HFF-Myc (cell line): ENCODE measurements around the gene COA1.

Experiments
- DNase-seq: peaks from one replicate; pipeline ENCODE4 v3.0.0-alpha.2; 2011; ENCODE audit warnings: low read depth; ENCODE audit errors: extremely low read depth
- H3K4me3 ChIP-seq: replicated peaks from 2 replicates; pipeline ENCODE4 v1.5.1; 2011; ENCODE audit warnings: low read depth, mild to moderate bottlenecking, control low read depth, low read length
- CTCF ChIP-seq: IDR thresholded peaks from 2 replicates; pipeline ENCODE4 v1.5.1; 2012; ENCODE audit warnings: mild to moderate bottlenecking, low read depth, low read length, control low read depth; ENCODE audit errors: missing control alignments

Gene COA1

GRCh38 chr7:43619213-43620012 is 109.9 kb downstream of the COA1 start:
- DNase-seq = no peak
- TF ChIP-seq CTCF = no peak
- H3K4me3 ChIP-seq = no peak overlapping the region

GRCh38 chr7:43618073-43618472 is 111.2 kb downstream of the COA1 start:
- H3K4me3 ChIP-seq = no peak overlapping the region
- TF ChIP-seq CTCF = no peak
- DNase-seq = no peak

GRCh38 chr7:43616977-43617376 is 112.3 kb downstream of the COA1 start:
- no peak for TF ChIP-seq CTCF

GRCh38 chr7:43615558-43616145 is 113.7 kb downstream of the COA1 start:
- no peak for TF ChIP-seq CTCF
- no peak overlapping the region for H3K4me3 ChIP-seq
- DNase-seq = no peak

More at GRCh38 chr7:43616977-43617376, 112.3 kb downstream of the COA1 start:
- no peak overlapping the region for H3K4me3 ChIP-seq
- no peak for DNase-seq

- TF ChIP-seq CTCF = no peak
- no peak for DNase-seq
- H3K4me3 ChIP-seq = no peak overlapping the region
Observed at GRCh38 chr7:43612599-43613589, 116.4 kb downstream of the COA1 start.

- no peak for TF ChIP-seq CTCF
- no peak for DNase-seq
- H3K4me3 ChIP-seq = no peak overlapping the region
Observed at GRCh38 chr7:43612128-43612527, 117.2 kb downstream of the COA1 start.
